Measurements from ENCODE around the gene EIF4ENIF1.
A peak's percentile ranks its signal among the peaks of the same experiment; 100 is the strongest.
"Not testable (repeated sequence)": the region's sequence is repeated elsewhere in the genome, so short reads cannot be mapped to it uniquely, and the experiment has no call there.

Gene EIF4ENIF1

DNA sequence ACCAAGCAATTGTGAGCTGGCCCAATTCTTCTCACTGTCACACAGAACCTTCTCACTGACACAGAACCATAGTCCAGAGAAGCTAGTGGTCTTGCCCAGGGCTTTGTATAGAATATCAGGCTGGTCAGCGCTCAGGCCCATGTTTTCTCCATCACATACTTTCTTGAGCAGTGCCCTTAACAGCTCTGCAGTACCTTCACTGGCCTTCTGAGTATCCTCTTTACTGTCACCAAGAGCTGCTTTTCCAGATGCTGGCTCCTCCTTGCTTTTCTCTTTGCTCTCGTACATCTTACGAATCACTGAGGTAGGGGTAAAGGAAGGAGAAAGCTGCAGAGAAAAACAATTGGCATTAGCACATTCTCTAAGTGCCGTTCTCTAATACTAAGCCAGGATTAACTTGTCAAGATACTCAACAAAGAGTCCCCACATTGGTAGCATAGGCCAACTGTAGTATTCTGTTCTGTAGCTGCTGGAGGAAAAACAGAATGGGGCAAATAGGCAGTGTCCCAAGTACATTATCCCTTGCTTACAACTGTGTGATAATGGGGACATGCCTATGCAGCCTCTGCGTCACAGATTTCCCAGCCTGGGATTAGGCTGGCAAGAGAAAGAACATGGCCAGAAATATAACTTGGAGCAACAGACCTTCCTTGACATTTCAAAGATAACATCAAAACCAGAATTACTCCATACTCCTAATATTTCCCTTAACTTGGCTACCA, 46.7 kb downstream of the EIF4ENIF1 start:
- DNase-seq, result no peak

DNA sequence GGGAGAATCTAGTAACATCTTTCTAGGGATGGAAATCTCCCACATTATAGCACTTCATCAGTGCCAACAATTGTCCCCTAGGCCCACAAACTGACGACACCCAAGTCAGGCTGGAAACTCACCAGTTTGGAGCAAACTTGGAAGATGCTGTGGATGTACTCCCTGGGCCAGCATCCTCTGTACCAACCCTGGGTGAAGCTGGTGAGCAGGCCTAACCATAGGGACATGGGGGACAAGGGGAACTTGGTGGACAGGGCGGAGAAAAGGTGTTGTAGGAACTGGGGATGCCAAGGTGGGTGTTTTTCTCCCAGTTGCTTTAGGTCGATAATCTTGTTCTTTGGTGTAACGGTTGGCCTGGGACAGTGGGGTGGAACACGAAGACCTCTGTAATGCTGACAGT, 48.0 kb downstream of the EIF4ENIF1 start:
- DNase-seq, result no peak

DNA sequence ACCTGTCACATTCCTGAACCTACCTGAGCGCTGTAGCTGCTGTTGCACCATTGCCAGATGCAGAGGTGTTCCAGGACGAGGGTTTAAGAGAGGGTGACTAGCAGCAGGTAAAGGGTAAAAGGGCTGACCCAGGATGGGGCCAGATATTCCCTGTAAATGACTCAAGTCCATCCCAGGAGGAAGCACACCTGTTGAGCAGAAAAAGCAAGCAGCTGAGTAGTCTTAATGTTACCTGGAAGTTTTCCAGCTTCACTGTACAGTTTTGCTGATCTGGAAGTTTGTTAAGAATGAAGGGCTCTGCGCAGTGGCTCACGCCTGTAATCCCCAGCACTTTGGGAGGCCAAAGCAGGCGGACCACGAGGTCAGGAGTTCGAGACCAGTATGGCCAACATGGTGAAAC, 49.0 kb downstream of the EIF4ENIF1 start:
- DNase-seq, result no peak

DNA sequence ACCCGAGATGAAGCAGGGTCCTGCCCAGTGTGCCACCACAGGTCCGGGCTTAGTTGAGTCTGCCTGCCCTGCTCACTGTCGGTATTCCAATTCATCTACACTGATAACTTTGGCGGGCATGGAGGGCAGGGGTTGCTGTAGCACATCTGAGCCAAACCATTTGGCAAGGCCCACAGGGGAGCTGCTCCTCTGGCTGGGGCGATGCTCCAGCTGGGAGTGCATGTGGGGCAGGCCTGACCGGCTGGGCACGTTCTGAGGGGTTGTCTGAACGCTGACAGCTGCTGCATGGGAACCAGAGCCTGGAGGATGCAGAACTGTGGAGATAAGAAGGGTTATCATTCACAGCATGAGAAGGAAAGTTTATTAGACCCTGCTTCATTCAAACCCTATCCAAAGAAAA, 49.8 kb downstream of the EIF4ENIF1 start:
- DNase-seq, result no peak

DNA sequence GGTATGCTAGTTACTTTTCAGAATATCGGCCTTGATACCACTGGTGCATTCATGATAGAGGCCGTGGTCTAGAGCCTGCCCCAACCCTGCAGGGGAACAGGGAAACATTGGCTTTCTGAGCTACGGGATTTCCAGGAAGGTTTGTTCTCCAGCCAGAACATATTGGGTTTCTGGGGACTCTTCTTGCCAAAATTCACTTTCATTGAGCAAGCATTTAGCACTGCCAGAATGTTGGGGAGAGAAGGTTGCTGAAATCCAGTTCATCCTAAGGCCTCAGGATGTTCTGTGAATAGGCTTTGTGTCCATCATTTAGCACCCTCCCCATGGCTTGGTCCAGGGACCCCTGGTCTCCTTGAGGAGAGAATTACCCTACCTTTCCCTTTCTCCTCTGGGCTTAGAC, 53.5 kb downstream of the EIF4ENIF1 start:
- no peak for DNase-seq

DNA sequence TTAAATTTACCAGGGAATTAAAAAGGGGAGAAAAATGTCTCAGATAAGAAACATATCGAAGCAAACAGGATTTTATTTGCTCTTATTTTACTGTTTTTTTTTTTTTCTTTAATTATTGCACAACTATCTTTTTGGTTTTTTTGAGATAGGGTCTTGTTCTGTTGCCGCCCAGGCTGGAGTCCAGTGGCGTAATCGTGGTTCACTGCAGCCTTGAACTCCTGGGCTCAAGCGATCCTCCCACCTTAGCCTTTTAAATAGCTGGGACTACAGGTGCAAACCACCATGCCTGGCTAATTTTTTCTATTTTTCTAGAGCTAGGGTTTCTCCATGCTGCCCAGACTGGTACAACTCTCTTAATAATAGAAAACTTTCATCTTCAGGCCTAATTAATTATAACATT, 57.7 kb downstream of the EIF4ENIF1 start:
- DNase-seq, result no peak

DNA sequence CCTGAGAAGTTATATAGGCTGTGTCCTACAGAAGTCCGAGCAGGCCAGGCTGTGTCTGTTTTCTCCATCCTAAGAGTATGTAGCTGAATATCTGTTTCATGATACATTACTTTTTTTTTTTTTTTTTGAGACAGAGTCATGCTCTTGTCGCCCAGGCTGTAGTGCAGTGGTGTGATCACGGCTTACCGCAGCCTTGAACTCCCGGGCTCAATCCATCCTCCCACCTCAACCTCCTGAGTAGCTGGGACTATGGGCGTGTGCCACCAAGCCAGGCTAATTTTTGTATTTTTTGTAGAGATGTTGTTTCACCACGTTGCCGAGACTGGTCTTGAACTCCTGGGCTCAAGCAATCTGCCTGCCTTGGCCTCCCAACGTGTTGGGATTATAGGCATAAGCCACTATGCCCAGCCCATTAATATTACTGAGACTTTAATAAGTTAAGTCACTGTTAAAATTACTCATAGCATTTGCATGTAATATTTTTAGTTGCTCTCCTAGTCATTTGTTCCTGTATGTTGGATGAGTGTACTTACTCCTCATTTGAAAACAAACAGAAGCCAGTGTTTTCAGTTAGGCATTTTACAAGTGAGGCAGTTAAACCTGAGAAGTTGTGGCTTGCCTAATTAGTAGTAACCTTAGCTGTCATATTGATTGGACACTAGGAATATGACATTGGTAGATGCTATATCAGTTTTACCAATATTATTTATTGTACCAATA, 64.2 kb downstream of the EIF4ENIF1 start:
- no peak for DNase-seq

DNA sequence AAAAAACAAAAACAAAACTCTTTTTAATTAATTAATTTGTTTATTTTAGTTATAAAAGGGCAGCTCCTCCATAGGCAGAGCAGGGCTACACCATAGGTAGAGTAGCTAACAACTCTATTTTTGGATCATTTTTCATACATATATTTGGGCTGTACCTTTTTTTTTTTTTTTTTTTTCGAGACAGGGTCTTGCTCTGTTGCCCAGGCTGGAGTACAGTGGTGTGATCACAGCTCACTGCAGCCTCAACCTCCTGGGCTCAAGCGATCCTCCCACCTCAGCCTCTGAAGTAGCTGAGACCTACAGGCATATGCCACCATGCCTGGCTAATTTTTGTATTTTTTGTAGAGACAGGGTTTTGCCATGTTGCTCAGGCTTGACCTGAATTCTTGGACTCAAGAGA, 87.3 kb downstream of the EIF4ENIF1 start:
- DNase-seq, result not testable (repeated sequence)

DNA sequence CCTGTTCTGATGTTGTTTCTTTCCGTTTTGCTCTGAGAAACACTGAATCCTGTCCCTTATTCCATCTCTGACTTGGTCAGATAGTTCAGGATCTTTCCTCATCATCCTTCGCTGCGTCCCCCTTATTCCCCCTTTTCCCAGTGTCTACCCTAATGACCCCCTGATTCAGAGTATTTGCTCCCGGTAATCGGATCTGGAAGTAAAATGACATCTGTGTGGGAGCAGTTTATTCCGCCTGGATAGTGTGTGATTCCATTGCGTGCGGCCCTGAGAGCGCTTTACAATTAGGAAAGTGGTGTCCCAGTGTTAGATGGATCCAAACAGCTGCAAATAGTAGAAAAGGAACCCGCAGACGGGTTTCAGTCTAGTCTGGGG, 89.6 kb downstream of the EIF4ENIF1 start:
- no peak for DNase-seq

DNA sequence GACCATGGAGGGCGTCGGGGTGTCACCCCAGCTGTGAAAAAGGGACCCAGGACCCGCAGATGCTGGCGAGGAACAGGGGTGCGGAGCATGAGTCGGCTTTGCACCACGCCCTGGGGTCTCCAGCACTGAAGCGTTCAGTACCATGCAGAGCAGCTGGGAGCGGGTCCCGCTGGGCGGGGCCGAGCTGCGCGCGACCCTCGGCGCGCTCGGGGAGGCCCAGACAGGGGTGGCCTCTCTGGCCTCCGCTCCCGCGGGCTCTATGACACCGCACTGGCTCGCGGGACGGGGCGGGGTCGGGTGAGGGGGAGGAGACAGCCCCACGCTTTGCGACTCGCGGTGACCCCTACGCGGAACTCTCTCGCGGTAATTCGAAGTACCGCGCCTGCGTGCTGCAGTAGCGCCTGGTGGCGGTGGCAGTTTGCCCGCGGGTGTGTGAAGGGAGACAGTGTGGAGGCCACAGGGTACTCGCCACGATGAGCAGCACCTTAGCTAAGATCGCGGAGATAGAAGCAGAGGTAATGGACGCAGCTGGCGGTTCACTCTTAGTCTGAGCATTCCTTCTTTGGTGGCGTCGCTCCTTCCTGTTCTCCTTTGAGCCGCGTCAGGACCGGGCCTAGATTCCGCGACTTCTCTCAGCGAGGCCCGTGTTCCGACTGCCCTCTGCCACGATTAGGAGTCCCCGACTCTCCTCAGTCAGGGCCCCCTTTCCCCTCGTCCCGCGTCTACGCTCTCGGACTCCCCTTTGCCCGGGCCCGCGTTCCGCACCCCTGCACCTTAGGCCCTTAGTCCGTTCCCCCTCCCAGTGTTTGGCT, 90.2 kb downstream of the EIF4ENIF1 start, which contains the start of gene DRG1:
Gene DRG1 (plus strand): TSS at position 394 of the 812 bp plus-strand sequence. CDS start 80 bp downstream, at position 474.
- DNase-seq, result peak; percentile 93

DNA sequence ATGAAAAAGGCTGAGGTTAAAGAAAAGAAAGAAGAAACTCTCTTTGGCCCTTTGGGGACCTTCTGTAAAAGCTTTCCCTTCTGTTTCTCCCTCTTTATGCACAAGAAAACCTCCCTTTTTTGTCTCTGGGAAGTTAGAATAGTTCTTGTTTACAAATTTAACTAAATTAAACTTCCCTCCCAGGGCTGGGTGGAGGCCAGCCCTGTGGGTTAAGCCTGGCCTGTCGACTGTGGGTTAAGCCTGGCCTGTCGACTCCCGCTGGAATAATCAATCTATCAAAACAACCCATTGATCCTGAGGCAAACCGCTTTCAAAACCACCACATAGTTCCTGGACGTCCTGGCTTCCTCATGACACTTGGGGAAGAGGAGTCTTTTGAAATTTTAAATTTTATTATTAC, 91.4 kb downstream of the EIF4ENIF1 start:
- no peak for DNase-seq

DNA sequence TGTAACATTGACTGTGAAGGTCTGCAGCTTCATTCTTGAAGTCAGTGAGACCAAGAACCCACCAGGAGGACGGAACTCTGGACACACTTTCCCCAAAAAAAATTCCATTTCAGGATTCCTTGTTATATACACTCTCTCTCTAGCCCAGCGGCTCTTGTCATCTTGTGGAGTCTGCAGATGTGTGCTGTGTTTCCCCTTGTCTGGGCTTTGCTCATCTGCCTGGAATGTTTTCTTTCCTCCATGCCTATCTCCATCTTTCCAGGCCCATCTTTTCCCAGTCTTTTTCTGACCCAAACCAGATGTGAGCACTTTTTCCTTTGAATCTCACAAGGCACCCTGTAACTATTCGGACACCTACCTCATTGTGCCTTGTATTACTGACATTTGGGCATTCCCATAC, 95.3 kb downstream of the EIF4ENIF1 start:
- DNase-seq, result no peak

DNA sequence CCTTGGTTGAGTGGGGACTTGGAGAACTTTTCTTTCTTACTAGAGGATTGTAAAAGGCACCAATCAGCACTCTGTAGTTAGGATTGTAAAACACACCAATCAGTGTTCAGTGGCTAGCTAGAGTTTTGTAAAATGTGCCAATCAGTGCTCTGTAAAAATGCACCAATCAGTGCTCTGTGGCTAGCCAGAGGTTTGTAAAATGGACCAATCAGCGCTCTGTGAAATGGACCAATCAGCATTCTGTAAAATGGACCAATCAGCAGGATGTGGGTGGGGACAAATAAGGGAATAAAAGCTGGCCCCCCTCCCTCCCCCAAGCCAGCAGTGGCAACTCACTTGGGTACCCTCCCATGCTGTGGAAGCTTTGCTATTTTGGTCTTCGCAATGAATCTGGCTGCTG, 95.7 kb downstream of the EIF4ENIF1 start:
- no peak for DNase-seq

Measured in NCI-H345 (cell line).